ENCODE measurements around the gene SCNN1B. TPM values are rescaled to one million over a fixed set of nuclear protein-coding genes. Genes with fewer than 3 reads are reported as not detected.
"Not testable (repeated sequence)": the region's sequence is repeated elsewhere in the genome, so short reads cannot be mapped to it uniquely, and the experiment has no call there.

Gene SCNN1B
- total RNA-seq, 2 experiments from 2014 or later = not detected

DNA sequence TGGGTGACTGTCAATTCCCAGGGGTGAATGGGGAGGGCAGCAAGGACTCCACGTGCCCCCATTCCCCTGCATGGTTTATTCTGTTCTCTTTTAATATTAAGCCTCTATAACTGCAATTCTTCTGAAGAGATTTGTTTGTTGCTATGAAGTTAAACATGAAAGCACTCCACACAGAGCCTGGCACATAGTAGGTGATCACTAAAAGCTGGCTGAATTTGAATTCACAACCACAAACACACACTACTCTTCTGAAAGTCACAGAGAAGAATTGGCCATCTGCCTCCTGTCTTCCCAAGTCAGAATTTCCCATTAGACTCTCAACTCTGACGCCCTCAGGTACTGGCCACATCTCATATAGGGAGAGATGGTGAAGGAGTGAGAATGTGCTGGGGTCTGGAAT lies 95.4 kb downstream of the SCNN1B start:
- H3K27ac Mint-ChIP-seq = no peak overlapping the region
- peaks cover 17% of the 10 kb centered on the region for H3K36me3 Mint-ChIP-seq (ENCODE audit: low read depth)
- ChIA-PET POLR2A (no interaction called here), CTCF (interaction anchor here (1.0 kb wide), 1 partner anchor 37 kb away, joined by 3 read pairs; no protein-coding TSS in a partner anchor)
- ATAC-seq (no peak), DNase-seq (no peak)
- H3K4me1 Mint-ChIP-seq (ENCODE audit: low read depth) = no peaks in the 10 kb centered on the region
- no peaks in the 10 kb centered on the region for H3K9me3 Mint-ChIP-seq (ENCODE audit: insufficient read depth)
- no peak overlapping the region for H3K4me3 Mint-ChIP-seq
- no peaks in the 10 kb centered on the region for H3K27me3 Mint-ChIP-seq (ENCODE audit: low read depth)

DNA sequence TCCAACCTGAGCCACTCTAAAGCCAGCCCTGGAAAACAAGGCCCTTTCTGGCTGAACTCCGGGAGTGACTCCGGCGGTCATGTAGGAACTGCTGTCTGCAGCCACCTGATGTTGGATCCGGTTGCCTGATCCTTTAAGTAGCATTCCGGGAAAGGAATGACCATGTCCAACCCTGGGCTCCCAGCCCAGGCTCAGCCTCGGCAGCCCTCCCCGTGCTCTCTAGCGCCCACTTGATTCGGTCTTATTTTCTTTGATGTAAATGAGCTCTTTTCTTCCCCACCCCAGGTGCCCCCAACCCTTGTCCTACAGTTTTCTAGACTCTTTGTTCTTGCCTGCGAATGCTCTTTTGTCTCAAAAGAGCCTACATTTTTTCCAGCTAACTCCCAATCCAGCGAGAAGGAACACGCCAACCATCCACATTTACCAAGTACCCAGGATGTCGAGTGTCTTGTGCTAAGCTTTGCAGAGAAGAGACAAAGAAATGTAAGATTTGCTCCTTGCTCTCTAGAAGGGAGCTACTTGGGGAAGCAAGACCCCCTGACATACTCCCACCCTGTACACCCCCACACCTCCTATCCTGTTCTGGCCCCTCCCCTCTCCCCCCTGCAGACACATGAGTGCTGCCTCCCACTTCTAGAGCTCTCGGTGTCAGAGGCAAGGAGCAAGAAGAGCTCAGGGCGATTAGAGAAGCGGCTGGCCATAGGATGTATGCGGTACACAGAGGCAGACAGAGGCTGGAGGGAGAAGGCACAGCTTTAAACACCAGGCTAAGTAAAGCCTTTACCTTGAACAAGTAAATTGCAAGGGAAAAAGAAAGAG lies 97.1 kb downstream of the SCNN1B start:
- ChIA-PET CTCF (no interaction called here), POLR2A (no interaction called here)
- Mint-ChIP-seq H3K9me3 (ENCODE audit: insufficient read depth) (no peaks in the 10 kb centered on the region), H3K27me3 (ENCODE audit: low read depth) (no peaks in the 10 kb centered on the region), H3K4me1 (ENCODE audit: low read depth) (no peaks in the 10 kb centered on the region), H3K36me3 (ENCODE audit: low read depth) (peaks cover 29% of the 10 kb centered on the region), H3K4me3 (no peak overlapping the region), H3K27ac (no peak overlapping the region)
- DNase-seq = no peak
- ATAC-seq = no peak

DNA sequence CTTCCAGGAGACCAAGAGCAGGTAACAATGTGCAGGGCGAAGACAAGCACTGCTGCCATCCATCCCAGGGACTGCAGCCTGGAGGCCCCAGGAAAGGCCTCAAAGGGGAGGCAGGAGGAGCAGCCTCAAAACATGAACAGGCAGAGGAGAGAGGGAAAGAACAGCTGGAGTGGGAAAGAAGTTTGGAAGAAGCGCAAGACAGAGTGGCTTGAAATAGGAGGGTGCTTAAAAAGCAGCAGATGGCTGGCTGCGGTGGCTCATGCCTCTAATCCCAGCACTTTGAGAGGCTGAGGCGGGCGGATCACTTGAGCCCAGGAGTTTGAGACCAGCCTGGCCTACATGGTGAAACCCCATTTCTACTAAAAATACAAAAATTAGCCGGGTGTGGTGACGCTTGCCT lies 98.3 kb downstream of the SCNN1B start:
- ATAC-seq = not testable (repeated sequence)

DNA sequence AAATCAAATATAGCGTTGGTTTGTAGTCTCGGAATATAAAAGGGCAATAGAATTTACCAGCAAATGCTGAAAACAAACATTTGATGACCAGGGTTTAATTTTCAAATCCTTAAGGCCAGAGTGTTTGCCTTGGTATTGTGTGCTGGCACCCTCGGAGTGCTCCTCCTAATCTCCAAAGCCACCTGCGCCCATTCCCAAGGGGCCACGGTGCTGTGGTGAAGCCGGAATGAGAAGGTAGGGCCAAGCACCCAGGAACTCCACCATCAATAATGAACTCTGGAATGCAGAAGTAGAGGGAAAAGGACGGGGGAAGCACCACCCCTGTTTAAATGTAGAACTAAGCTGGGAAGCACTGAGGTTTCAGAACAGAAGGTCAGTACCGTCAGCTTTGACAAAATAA lies 99.0 kb downstream of the SCNN1B start:
- no peak for ATAC-seq
- H3K27ac Mint-ChIP-seq = no peak overlapping the region
- CTCF ChIA-PET = no interaction called here
- peaks cover 29% of the 10 kb centered on the region for H3K36me3 Mint-ChIP-seq (ENCODE audit: low read depth)
- no peak overlapping the region for H3K4me3 Mint-ChIP-seq
- no peak for DNase-seq
- H3K4me1 Mint-ChIP-seq (ENCODE audit: low read depth) = no peaks in the 10 kb centered on the region
- H3K27me3 Mint-ChIP-seq (ENCODE audit: low read depth) = no peaks in the 10 kb centered on the region
- no peaks in the 10 kb centered on the region for H3K9me3 Mint-ChIP-seq (ENCODE audit: insufficient read depth)
- POLR2A ChIA-PET = no interaction called here

More for the DNA sequence above, 98.3 kb downstream of the SCNN1B start:
- DNase-seq; CTCF ChIA-PET; H3K9me3 Mint-ChIP-seq (ENCODE audit: insufficient read depth); H3K4me3 Mint-ChIP-seq; H3K27ac Mint-ChIP-seq; POLR2A ChIA-PET; H3K4me1 Mint-ChIP-seq (ENCODE audit: low read depth); H3K27me3 Mint-ChIP-seq (ENCODE audit: low read depth): not testable (repeated sequence)
- peaks cover 29% of the 10 kb centered on the region for H3K36me3 Mint-ChIP-seq (ENCODE audit: low read depth)

DNA sequence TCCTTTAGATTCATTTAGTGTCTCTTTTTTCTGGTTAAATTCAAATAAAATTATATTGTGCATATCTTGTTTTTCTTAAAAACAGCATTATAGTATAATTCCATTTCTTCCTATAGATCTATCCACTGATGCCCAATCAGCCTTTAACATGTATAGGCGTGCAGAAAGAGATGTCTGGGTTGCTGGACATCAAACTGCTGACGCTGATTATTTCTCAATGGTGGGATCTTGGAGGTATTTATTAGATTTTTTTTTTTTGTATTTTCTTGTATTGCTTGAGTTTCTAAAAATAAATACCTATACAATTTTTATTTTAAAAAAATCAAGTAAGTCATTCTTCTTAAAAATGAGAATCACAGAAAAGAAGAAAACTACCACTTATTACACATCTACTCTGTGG lies 100.0 kb downstream of the SCNN1B start:
- POLR2A ChIA-PET = no interaction called here
- no peak for DNase-seq
- Mint-ChIP-seq H3K36me3 (ENCODE audit: low read depth) (peaks cover 29% of the 10 kb centered on the region), H3K27ac (no peak overlapping the region), H3K4me3 (no peak overlapping the region), H3K9me3 (ENCODE audit: insufficient read depth) (no peaks in the 10 kb centered on the region), H3K4me1 (ENCODE audit: low read depth) (no peaks in the 10 kb centered on the region), H3K27me3 (ENCODE audit: low read depth) (no peaks in the 10 kb centered on the region)
- ATAC-seq = no peak
- CTCF ChIA-PET = no interaction called here

DNA sequence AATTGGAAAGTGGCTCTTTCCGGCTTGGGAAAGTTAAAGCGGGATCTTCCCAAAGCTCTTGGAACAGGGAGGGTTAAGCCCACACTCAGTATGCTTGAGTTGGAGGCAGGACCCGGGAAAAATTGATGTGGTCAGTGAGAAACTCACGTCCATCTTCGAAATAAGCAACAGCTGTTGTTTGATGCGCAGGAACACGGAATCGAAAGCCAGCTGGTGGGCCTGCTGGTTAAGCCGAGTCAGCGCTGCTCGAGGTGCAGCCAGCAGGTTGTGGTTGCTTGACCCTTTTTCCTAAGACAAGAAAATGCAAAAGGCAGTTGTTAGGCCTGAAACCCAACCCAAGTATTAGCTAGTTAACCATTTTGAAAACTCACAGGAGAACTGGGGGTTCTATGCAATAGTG lies 101.4 kb downstream of the SCNN1B start:
- no peak for DNase-seq
- Mint-ChIP-seq H3K27ac (no peak overlapping the region), H3K4me1 (ENCODE audit: low read depth) (no peaks in the 10 kb centered on the region), H3K9me3 (ENCODE audit: insufficient read depth) (no peaks in the 10 kb centered on the region), H3K4me3 (no peak overlapping the region), H3K36me3 (ENCODE audit: low read depth) (peaks cover 26% of the 10 kb centered on the region), H3K27me3 (ENCODE audit: low read depth) (no peaks in the 10 kb centered on the region)
- no peak for ATAC-seq
- ChIA-PET POLR2A (no interaction called here), CTCF (interaction anchor here (1.0 to 1.6 kb wide), 2 partner anchors 30 to 31 kb away, joined by 3 read pairs; no protein-coding TSS in a partner anchor)

DNA sequence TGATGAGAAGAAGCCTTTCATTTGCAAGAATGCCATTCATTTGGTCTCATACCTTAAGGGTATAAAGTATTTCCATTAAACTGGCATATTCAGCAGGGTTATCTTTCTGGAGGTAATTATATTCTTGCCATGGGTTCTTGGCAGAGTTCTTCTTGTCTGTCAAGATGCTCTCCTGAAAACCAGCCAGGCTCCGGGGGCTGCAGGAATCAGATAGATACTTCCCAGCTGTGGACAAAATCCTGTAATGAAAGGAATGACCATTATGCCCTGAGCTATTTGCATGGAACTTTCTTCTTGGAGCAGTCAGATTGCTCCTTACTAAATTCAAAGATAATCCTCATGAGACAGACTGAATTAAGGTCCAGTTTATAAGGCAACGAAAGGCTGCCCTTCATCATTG lies 103.9 kb downstream of the SCNN1B start:
- ATAC-seq (no peak), DNase-seq (no peak)
- ChIA-PET POLR2A (no interaction called here), CTCF (interaction anchor here (1.3 to 1.9 kb wide), 2 partner anchors 29 to 30 kb away, joined by 3 to 6 read pairs; no protein-coding TSS in a partner anchor)
- H3K36me3 Mint-ChIP-seq (ENCODE audit: low read depth) = peaks cover 23% of the 10 kb centered on the region
- H3K9me3 Mint-ChIP-seq (ENCODE audit: insufficient read depth) = no peaks in the 10 kb centered on the region
- no peak overlapping the region for H3K27ac Mint-ChIP-seq
- H3K4me3 Mint-ChIP-seq = no peak overlapping the region
- H3K27me3 Mint-ChIP-seq (ENCODE audit: low read depth) = no peaks in the 10 kb centered on the region
- H3K4me1 Mint-ChIP-seq (ENCODE audit: low read depth) = no peaks in the 10 kb centered on the region

DNA sequence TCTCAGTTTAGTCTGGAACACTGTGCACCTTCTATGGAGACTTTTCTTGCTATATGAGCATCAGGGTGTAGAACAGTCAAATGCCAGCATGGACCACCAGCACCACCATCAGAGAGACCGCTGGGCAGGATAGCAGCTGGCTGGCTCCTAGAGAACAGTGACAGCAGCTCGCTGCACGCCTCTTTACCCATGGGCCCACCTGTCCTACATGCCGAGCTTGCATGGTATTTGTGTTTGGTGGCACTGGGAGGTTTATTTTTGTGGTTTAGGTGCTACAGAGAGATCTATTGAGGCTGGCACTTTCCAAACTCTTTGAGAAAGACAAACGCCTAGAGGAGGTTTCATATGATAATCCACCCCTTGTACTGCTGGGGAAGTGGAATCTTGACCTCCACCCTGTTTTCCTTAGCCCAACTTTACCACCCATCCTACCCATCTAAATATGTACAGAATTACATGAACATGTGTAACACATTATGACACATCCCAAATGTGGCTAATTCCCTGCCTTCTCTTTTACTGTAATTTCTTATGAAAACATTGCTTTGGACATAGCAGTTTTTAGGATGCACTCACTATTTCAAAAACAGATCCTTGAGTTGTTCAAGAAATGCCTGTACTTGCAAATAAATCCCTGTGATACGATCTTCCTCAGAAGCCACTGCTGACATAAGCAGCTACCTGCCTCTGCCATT lies 104.6 kb downstream of the SCNN1B start:
- H3K9me3 Mint-ChIP-seq (ENCODE audit: insufficient read depth) = no peaks in the 10 kb centered on the region
- no peaks in the 10 kb centered on the region for H3K4me1 Mint-ChIP-seq (ENCODE audit: low read depth)
- ChIA-PET CTCF (interaction anchor here (1.9 kb wide), 1 partner anchor 28 kb away, joined by 6 read pairs; no protein-coding TSS in a partner anchor), POLR2A (no interaction called here)
- DNase-seq (no peak), ATAC-seq (no peak)
- H3K27ac Mint-ChIP-seq = no peak overlapping the region
- H3K36me3 Mint-ChIP-seq (ENCODE audit: low read depth) = peaks cover 22% of the 10 kb centered on the region
- no peaks in the 10 kb centered on the region for H3K27me3 Mint-ChIP-seq (ENCODE audit: low read depth)
- H3K4me3 Mint-ChIP-seq = no peak overlapping the region

DNA sequence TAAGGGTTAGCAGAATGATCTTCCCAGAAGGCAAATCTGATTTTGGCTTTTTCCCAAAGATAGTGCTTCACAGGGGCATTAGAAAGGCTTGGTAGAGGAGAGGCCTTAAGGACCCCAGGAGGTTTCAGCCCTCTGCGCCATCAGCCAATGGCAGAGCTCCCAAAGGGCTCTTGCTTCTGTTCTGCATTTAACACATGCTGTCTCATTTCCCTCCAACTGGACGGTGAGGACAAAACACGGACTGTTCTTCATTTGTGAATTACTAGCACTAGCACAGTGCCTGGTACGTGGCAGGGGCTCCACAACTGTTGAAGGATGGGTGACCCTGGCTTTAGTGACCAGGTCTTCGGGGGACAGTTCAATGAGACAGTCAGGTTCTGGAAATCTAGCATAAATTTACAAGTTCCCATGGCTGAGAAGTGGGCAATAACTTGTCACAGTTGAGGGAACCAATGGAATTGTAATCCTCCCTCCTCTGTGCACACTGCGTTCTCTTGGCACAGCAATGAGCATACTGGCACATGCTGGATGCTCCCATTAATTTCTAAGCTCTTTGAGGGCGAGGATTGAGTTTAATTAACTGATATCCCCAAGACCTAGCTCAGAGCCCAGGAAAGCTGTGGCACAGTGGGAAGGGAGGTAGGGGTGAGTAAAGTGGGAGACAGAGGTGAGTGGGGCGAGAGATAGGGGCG lies 105.5 kb downstream of the SCNN1B start:
- POLR2A ChIA-PET = no interaction called here
- H3K36me3 Mint-ChIP-seq (ENCODE audit: low read depth) = peaks cover 20% of the 10 kb centered on the region
- no peaks in the 10 kb centered on the region for H3K27me3 Mint-ChIP-seq (ENCODE audit: low read depth)
- CTCF ChIA-PET = no interaction called here
- ATAC-seq (no peak), DNase-seq (no peak)
- H3K4me3 Mint-ChIP-seq = no peak overlapping the region
- H3K9me3 Mint-ChIP-seq (ENCODE audit: insufficient read depth) = no peaks in the 10 kb centered on the region
- no peak overlapping the region for H3K27ac Mint-ChIP-seq
- no peaks in the 10 kb centered on the region for H3K4me1 Mint-ChIP-seq (ENCODE audit: low read depth)

DNA sequence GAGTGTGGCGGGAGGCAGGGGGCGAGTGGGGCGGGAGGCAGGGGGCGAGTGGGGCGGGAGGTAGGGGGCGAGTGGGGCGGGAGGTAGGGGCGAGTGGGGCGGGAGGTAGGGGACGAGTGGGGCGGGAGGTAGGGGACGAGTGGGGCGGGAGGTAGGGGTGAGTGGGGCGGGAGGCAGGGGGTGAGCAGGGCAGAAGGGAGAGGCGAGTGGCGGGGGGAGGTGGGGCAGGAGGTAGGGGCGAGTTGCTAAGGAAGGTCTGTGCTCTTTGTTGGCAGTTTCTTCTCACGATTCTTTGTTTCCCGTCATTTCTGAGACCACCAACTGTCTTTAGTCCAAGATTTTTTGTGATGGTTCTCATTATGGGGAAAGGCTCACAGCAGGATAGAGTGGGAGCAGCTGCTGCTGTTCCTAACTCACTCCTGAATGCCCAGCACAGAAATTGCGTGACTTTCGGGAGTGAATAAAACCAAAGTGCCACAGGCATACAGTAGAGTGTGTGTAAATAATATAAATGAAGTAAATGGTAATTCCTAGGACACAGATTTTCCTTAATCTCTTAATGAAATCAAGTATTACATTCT lies 106.2 kb downstream of the SCNN1B start:
- Mint-ChIP-seq H3K4me3 (no peak overlapping the region), H3K27ac (no peak overlapping the region), H3K9me3 (ENCODE audit: insufficient read depth) (no peaks in the 10 kb centered on the region), H3K27me3 (ENCODE audit: low read depth) (no peaks in the 10 kb centered on the region), H3K4me1 (ENCODE audit: low read depth) (no peaks in the 10 kb centered on the region), H3K36me3 (ENCODE audit: low read depth) (peaks cover 12% of the 10 kb centered on the region)
- DNase-seq (no peak), ATAC-seq (no peak)
- POLR2A ChIA-PET = no interaction called here
- CTCF ChIA-PET = no interaction called here

DNA sequence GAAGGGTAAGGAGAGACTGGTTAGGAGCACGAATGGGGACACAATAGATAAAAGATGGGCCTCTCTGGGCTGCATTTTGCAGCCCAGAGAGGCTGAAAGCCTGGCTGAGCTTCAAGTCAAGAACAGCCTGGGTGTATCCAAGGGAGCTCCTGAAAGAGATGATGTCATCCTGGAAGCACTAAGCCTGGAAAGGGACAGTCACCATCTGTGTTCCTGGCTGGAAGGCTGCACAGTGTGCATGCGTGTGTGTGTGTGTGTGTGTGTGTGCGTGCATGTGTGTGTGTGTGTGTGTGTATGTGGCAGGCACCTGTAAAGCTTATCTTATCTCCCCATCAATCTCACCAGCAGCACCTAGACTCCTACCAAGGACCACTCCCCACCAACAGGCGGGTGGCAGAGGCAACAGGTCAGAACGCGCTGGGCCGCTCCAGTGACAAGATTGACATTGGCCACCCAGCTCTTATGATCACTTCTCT lies 106.8 kb downstream of the SCNN1B start:
- CTCF ChIA-PET = no interaction called here
- Mint-ChIP-seq H3K4me3 (no peak overlapping the region), H3K27me3 (ENCODE audit: low read depth) (no peaks in the 10 kb centered on the region), H3K9me3 (ENCODE audit: insufficient read depth) (no peaks in the 10 kb centered on the region), H3K27ac (no peak overlapping the region), H3K36me3 (ENCODE audit: low read depth) (peaks cover 11% of the 10 kb centered on the region), H3K4me1 (ENCODE audit: low read depth) (no peaks in the 10 kb centered on the region)
- ATAC-seq = no peak
- DNase-seq = no peak
- POLR2A ChIA-PET = interaction anchor here (0.7 kb wide), 1 partner anchor 24 kb away, joined by 3 read pairs; no protein-coding TSS in a partner anchor
